Colonic mucosa (tissue), 4 donors: ENCODE measurements around the gene THEMIS. TPM values are rescaled to one million over a fixed set of nuclear protein-coding genes. Genes with fewer than 3 reads are reported as not detected.

Source experiments
- DNase-seq: peaks from one replicate; pipeline ENCODE4 v3.0.0-alpha.2; 2020
- H3K27ac ChIP-seq: fragments of 200-600 bp; one replicate; pipeline ENCODE4 v1.8.0; 2021
- H3K27me3 ChIP-seq: fragments of 200-600 bp; one replicate; pipeline ENCODE4 v1.8.0; 2021
- H3K36me3 ChIP-seq: fragments of 200-600 bp; one replicate; pipeline ENCODE4 v1.8.0; 2021
- H3K4me1 ChIP-seq: fragments of 200-600 bp; one replicate; pipeline ENCODE4 v1.8.0; 2021; ENCODE audit warnings: mild to moderate bottlenecking
- H3K4me3 ChIP-seq: fragments of 200-600 bp; one replicate; pipeline ENCODE4 v1.8.0; 2021
- H3K9ac ChIP-seq, 2 donors: one replicate each; pipeline ENCODE4 v1.7.0; 2013; ENCODE audit warnings: control low read depth in 2 of 2, low read depth in 2 of 2, low read length in 2 of 2
- H3K9me3 ChIP-seq: fragments of 200-600 bp; one replicate; pipeline ENCODE4 v1.8.0; 2021
- CTCF ChIP-seq: fragments of 200-600 bp; IDR thresholded peaks from one replicate; pipeline ENCODE4 v1.8.0; 2022; ENCODE audit warnings: antibody characterized with exemption, mild to moderate bottlenecking
- intact Hi-C: fragments of 100-400 bp; cut with DNase I; formaldehyde crosslinking; loops from one replicate; pipeline ENCODE4 v1.14.1; 2022
- total RNA-seq, 2 donors: library from RNA; stranded (reverse); fragmentation: NEBNext Ultra II Directional in 1 of 2; extraction: Animal tissue kit (Norgen Biotek cat#: 25700) in 1 of 2; gene quantifications; one replicate each; pipeline ENCODE4 v1.2.1, GENCODE V29; 2021
- donor health status: healthy.
- donor health status: DM: no; HTN: no; CAD: no.
- donor health status: DM: no; HTN: no; CAD: no.

THEMIS gene
- total RNA-seq, 2 donors from 2014 or later: 0.96 TPM

DNA sequence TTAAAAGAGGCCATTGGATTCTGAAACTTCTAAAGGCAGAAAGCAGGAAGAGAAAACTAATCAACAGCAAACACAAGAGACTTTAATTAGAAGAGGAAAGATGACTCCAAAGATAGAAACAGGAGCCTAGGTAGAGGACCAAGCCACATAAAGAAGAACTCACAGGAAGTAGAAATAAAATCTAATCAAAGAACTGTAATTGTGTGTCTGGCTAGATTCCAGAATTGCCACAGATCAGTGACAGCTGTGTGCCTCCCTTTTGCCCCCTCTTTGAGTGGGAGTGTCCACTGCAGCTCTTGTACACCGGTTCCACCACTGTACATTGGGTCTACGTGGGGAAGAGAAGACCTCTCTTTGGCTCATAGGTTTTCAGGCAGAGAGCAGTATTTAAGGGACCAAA is 22.3 kb upstream of the THEMIS start:
- Histone ChIP-seq H3K27me3 (no peaks in the 10 kb centered on the region), H3K4me1 (no peaks in the 10 kb centered on the region), H3K36me3 (no peaks in the 10 kb centered on the region), H3K9me3 (no peaks in the 10 kb centered on the region), H3K27ac (no peak overlapping the region), H3K4me3 (no peak overlapping the region), H3K9ac (no peak overlapping the region)
- intact Hi-C loops: no loop called here
- no peak for TF ChIP-seq CTCF
- DNase-seq: no peak

GRCh38 chr6:127921982-127922381 is 21.1 kb upstream of the THEMIS start:
- intact Hi-C loops: no loop called here
- no peaks in the 10 kb centered on the region for H3K9me3 ChIP-seq
- no peaks in the 10 kb centered on the region for H3K4me1 ChIP-seq
- H3K27ac ChIP-seq: no peak overlapping the region
- H3K27me3 ChIP-seq: no peaks in the 10 kb centered on the region
- no peak for DNase-seq
- TF ChIP-seq CTCF: no peak
- H3K4me3 ChIP-seq: no peak overlapping the region
- no peaks in the 10 kb centered on the region for H3K36me3 ChIP-seq
- H3K9ac ChIP-seq: no peak overlapping the region

- no peak for TF ChIP-seq CTCF
- no peaks in the 10 kb centered on the region for H3K4me1 ChIP-seq
- no peaks in the 10 kb centered on the region for H3K9me3 ChIP-seq
- H3K27me3 ChIP-seq: no peaks in the 10 kb centered on the region
- intact Hi-C loops: no loop called here
- H3K27ac ChIP-seq: no peak overlapping the region
- no peak for DNase-seq
- H3K36me3 ChIP-seq: no peaks in the 10 kb centered on the region
- no peak overlapping the region for H3K9ac ChIP-seq
- no peak overlapping the region for H3K4me3 ChIP-seq
These were observed 19.9 kb upstream of the THEMIS start for GRCh38 chr6:127920804-127921203.

DNA sequence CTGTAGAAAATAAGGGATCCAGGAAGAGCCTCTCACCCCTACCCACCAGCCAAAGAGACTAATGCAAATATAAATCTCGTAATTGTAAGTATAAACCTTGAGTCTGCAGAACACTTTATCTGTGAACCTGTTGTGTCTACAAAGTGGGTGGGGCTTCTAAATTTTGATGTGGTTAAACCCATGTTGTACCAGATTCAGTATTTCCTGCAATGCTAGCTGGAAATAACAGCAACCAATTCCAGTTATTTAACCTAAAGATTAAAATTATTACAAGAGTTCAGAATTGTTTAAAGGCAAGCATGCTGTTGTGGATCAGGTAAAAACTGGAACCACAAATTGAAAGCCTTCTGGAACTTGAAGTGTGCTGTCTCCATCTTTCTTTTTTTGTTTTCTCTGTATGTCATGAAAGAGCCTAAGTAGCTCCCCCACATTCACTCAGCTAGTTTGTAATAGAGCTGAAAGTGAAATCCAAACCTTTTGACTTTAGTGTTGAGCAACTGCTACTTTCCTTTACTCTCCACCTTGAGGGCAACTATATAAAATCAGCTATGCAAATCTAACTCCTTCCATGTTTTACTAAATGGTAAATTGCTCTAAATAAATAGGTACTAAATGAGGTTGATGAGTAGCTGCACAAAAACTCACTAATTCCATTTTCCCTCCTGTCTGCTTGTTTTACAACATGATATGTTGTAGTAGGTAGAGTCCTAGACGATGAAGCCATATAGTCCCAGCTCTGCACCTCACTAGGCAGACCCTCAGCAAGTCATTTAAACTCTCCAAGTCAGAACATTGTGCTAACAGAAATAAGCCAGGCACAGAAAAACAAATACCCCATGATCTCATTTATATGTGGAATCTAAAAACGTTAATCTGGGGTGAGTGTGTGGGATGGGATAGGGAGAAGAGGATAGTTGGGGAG is 17.9 kb upstream of the THEMIS start:
- Histone ChIP-seq H3K9ac (no peak overlapping the region), H3K4me3 (no peak overlapping the region), H3K27me3 (no peaks in the 10 kb centered on the region), H3K4me1 (no peaks in the 10 kb centered on the region), H3K9me3 (no peaks in the 10 kb centered on the region), H3K27ac (no peak overlapping the region), H3K36me3 (no peaks in the 10 kb centered on the region)
- no peak for DNase-seq
- intact Hi-C loops: no loop called here
- no peak for TF ChIP-seq CTCF

- DNase-seq: no peak
- H3K9ac ChIP-seq: no peak overlapping the region
- H3K27me3 ChIP-seq: no peaks in the 10 kb centered on the region
- no peaks in the 10 kb centered on the region for H3K4me1 ChIP-seq
- H3K36me3 ChIP-seq: no peaks in the 10 kb centered on the region
- no peak overlapping the region for H3K4me3 ChIP-seq
- intact Hi-C loops: no loop called here
- H3K9me3 ChIP-seq: no peaks in the 10 kb centered on the region
- H3K27ac ChIP-seq: no peak overlapping the region
- TF ChIP-seq CTCF: no peak
These were observed 16.9 kb upstream of the THEMIS start for GRCh38 chr6:127917766-127918165.
